Loucy (cell line): ENCODE measurements around the gene ARVCF.

Experiments used
- H2AFZ ChIP-seq: fragments of 200-600 bp; sonication (generic); 2 replicates; pipeline ENCODE4 v1.6.0; 2016; ENCODE audit warnings: antibody characterized with exemption, mild to moderate bottlenecking, low read length, moderate library complexity
- H3F3A ChIP-seq: fragments of 200-600 bp; 2 replicates; pipeline ENCODE4 v1.6.0; 2016; ENCODE audit warnings: antibody characterized with exemption, low read depth, mild to moderate bottlenecking
- H3K27me3 ChIP-seq: fragments of 200-600 bp; sonication (generic); 2 replicates; pipeline ENCODE4 v1.6.1; 2014; ENCODE audit warnings: low read length, mild to moderate bottlenecking; ENCODE audit not compliant: insufficient read depth, poor library complexity, severe bottlenecking
- H3K36me3 ChIP-seq: fragments of 200-600 bp; sonication (generic); 2 replicates; pipeline ENCODE4 v1.6.1; 2016; ENCODE audit warnings: low read length; ENCODE audit not compliant: insufficient read depth
- H3K4me1 ChIP-seq: fragments of 200-600 bp; sonication (generic); 2 replicates; pipeline ENCODE4 v1.5.1; 2014; ENCODE audit warnings: low read length, mild to moderate bottlenecking; ENCODE audit not compliant: insufficient read depth, poor library complexity, severe bottlenecking
- H3K4me2 ChIP-seq: fragments of 200-600 bp; sonication (generic); 2 replicates; pipeline ENCODE4 v1.6.0; 2014; ENCODE audit warnings: antibody characterized with exemption, low read length, low read depth, mild to moderate bottlenecking; ENCODE audit not compliant: poor library complexity, severe bottlenecking
- H3K4me3 ChIP-seq: fragments of 200-600 bp; sonication (generic); 2 replicates; pipeline ENCODE4 v1.5.1; 2014; ENCODE audit warnings: low read length, mild to moderate bottlenecking, mixed read lengths; ENCODE audit not compliant: poor library complexity, severe bottlenecking
- H3K79me2 ChIP-seq: fragments of 200-600 bp; sonication (generic); 2 replicates; pipeline ENCODE4 v1.6.1; 2014; ENCODE audit warnings: low read length; ENCODE audit not compliant: insufficient read depth
- H3K9ac ChIP-seq: fragments of 200-600 bp; sonication (generic); 2 replicates; pipeline ENCODE4 v1.6.0; 2014; ENCODE audit warnings: mild to moderate bottlenecking, low read depth, low read length, moderate library complexity; ENCODE audit not compliant: poor library complexity, severe bottlenecking
- H3K9me2 ChIP-seq: fragments of 200-600 bp; sonication (generic); replicated peaks from 2 replicates; pipeline ENCODE4 v1.6.1; 2016; ENCODE audit warnings: low read depth, low read length, mixed read lengths
- H3K9me3 ChIP-seq: fragments of 200-600 bp; sonication (generic); 2 replicates; pipeline ENCODE4 v1.6.1; 2014; ENCODE audit warnings: mild to moderate bottlenecking, antibody characterized with exemption, low read length, low read depth; ENCODE audit not compliant: insufficient read depth
- H4K20me1 ChIP-seq: fragments of 200-600 bp; sonication (generic); 2 replicates; pipeline ENCODE4 v1.6.0; 2014; ENCODE audit warnings: antibody characterized with exemption, low read length, mild to moderate bottlenecking; ENCODE audit not compliant: insufficient read depth, poor library complexity, severe bottlenecking
- EZH2phosphoT487 ChIP-seq: fragments of 200-600 bp; IDR thresholded peaks from 2 replicates; pipeline ENCODE4 v1.6.1; 2018; ENCODE audit warnings: antibody characterized with exemption, mild to moderate bottlenecking, moderate library complexity, borderline replicate concordance
- TF ChIP-seq, protein P1 (sequence below): fragments of 200-600 bp; sonication (generic); conservative IDR thresholded peaks from 2 replicates; pipeline ENCODE4 v1.5.1; 2014; ENCODE audit warnings: mild to moderate bottlenecking, antibody characterized with exemption, low read length

The ARVCF gene

DNA sequence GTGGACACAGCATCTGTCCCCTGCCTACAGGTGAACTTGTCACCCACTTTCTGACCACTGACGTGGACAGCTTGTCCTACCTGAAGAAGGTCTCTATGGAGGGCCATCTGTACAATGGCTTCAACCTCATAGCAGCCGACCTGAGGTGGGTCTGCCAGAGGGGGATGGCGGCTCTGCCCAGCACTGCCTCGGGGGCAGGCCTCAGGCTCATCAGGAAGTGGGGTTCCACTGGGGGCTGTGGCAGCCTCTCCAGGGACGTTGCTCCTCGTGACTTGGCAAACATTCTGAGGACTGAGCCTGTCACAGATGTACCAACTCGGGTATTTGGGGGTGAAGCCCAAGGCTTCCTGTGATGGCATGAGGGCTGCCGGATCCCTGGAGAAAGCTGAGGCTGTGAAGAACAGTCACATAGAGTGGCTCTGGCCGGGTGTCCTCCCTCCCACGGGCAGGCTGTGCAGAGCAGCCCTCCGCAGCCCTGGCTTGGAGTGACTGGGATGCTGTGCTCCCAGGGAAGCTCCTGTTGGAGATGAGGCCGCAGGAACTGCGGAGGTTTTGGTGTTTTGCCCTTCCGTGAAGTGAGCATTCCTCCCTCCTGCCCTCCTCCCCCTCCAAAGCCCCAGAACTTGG lies 36.9 kb upstream of the ARVCF start:
- Histone ChIP-seq H3K9ac (no peak overlapping the region), H3K79me2 (no peaks in the 10 kb centered on the region), H3K4me1 (no peaks in the 10 kb centered on the region), H3K9me3 (no peaks in the 10 kb centered on the region), H3K27me3 (no peaks in the 10 kb centered on the region), H4K20me1 (no peaks in the 10 kb centered on the region), H3K9me2 (no peaks in the 10 kb centered on the region), H3F3A (no peaks in the 10 kb centered on the region), H3K36me3 (peaks cover 15% of the 10 kb centered on the region; the same call in 1 of the 2 replicates), H2AFZ (no peak overlapping the region), H3K4me3 (no peak overlapping the region), H3K4me2 (no peak overlapping the region)
- no peak for TF ChIP-seq EZH2phosphoT487
- TF ChIP-seq, protein P1, sequence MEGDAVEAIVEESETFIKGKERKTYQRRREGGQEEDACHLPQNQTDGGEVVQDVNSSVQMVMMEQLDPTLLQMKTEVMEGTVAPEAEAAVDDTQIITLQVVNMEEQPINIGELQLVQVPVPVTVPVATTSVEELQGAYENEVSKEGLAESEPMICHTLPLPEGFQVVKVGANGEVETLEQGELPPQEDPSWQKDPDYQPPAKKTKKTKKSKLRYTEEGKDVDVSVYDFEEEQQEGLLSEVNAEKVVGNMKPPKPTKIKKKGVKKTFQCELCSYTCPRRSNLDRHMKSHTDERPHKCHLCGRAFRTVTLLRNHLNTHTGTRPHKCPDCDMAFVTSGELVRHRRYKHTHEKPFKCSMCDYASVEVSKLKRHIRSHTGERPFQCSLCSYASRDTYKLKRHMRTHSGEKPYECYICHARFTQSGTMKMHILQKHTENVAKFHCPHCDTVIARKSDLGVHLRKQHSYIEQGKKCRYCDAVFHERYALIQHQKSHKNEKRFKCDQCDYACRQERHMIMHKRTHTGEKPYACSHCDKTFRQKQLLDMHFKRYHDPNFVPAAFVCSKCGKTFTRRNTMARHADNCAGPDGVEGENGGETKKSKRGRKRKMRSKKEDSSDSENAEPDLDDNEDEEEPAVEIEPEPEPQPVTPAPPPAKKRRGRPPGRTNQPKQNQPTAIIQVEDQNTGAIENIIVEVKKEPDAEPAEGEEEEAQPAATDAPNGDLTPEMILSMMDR, result no peak

GRCh38 chr22:20052309-20053259 lies 36.0 kb upstream of the ARVCF start:
- peaks cover 15% of the 10 kb centered on the region; the same call in 1 of the 2 replicates for H3K36me3 ChIP-seq
- H3K9ac ChIP-seq, result no peak overlapping the region
- no peaks in the 10 kb centered on the region for H3K9me2 ChIP-seq

DNA sequence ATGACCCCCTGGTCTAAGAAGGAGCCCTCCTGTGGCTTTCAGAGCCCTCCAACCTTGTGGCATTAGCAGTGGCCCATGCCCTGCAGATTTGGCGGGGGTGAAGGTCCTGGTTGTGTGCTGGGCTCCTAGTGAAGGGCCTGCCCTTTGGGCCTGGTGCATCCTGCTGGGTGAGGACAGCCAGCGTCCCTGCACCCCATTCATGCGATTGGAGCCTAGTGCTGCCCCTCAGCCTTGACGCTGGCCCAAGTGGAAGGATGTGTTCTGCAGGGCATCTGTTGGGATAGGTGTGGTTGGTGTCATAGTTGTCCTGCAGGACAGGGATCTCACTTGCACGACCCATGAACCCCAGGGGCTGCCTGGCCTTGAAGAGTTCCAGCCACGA lies 35.3 kb upstream of the ARVCF start:
- TF ChIP-seq, protein P1, result no peak
- TF ChIP-seq EZH2phosphoT487, result no peak
- no peak overlapping the region for H3K4me3 ChIP-seq

More at GRCh38 chr22:20052309-20053259, 36.0 kb upstream of the ARVCF start:
- H3K4me2 ChIP-seq, result no peak overlapping the region
- H3K27me3 ChIP-seq, result no peaks in the 10 kb centered on the region
- no peak overlapping the region for H3K4me3 ChIP-seq
- no peak overlapping the region for H2AFZ ChIP-seq
- H3K9me3 ChIP-seq, result no peaks in the 10 kb centered on the region
- no peaks in the 10 kb centered on the region for H3K79me2 ChIP-seq
- H3K4me1 ChIP-seq, result no peaks in the 10 kb centered on the region
- no peaks in the 10 kb centered on the region for H3F3A ChIP-seq
- no peak for TF ChIP-seq EZH2phosphoT487
- TF ChIP-seq, protein P1, result no peak
- no peaks in the 10 kb centered on the region for H4K20me1 ChIP-seq

More for the DNA sequence above, 35.3 kb upstream of the ARVCF start:
- Histone ChIP-seq H3K4me2 (no peak overlapping the region), H3K27me3 (no peaks in the 10 kb centered on the region), H3K9me3 (no peaks in the 10 kb centered on the region), H3K4me1 (no peaks in the 10 kb centered on the region), H4K20me1 (no peaks in the 10 kb centered on the region), H3K36me3 (peaks cover 15% of the 10 kb centered on the region; the same call in 1 of the 2 replicates), H3F3A (no peaks in the 10 kb centered on the region), H3K9ac (no peak overlapping the region), H2AFZ (no peak overlapping the region), H3K9me2 (no peaks in the 10 kb centered on the region), H3K79me2 (no peaks in the 10 kb centered on the region)
